Liver (tissue), 3 donors: ENCODE data around the gene SPTB.

Experiments
- RAD21 ChIP-seq, 2 donors: IDR thresholded peaks; 2 replicates each; pipeline ENCODE4 v1.6.1; 2016; ENCODE audit warnings: antibody characterized with exemption in 2 of 2, mild to moderate bottlenecking in 2 of 2
- TF ChIP-seq, protein P1 (sequence below): fragments of 150-350 bp; IDR thresholded peaks from 2 replicates; pipeline ENCODE4 v1.5.1; 2017; ENCODE audit warnings: improper control_type of control experiment, low read depth, low read length; ENCODE audit not compliant: missing input control
- donor health status: healthy.
- donor health status: healthy.

DNA sequence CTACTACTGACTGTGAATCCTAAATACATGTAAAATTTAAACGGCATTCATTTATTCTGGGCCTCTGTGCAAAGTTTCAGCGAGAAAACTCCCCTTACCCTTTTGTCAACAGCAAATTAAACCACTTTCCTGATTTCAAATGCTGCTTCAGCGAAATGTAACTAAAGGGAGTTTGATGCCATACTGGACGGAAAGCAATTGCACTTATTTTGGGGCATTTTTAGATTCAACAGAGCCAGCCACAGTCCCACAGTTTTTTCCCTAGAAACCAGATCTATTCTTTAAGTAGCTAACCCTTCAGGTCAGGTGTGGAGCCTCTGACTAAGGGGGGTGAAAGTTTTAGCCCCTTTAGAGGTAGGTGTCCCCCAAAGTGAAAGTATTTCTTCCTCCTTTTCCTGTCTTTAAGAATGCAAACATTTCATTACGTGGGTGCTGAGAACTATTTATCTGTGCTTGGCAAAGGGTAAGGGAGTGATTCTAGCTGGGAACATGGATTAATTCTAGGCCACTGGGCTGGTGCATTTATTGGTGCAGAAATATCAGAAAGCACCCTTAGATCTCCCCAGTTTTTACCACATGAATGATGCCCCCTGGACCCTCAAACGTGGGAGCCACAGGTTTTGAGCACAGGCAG, 72.7 kb downstream of the SPTB start:
- TF ChIP-seq RAD21 (IDR thresholded peaks at IDR 0.05) = no peak
- TF ChIP-seq, protein P1, sequence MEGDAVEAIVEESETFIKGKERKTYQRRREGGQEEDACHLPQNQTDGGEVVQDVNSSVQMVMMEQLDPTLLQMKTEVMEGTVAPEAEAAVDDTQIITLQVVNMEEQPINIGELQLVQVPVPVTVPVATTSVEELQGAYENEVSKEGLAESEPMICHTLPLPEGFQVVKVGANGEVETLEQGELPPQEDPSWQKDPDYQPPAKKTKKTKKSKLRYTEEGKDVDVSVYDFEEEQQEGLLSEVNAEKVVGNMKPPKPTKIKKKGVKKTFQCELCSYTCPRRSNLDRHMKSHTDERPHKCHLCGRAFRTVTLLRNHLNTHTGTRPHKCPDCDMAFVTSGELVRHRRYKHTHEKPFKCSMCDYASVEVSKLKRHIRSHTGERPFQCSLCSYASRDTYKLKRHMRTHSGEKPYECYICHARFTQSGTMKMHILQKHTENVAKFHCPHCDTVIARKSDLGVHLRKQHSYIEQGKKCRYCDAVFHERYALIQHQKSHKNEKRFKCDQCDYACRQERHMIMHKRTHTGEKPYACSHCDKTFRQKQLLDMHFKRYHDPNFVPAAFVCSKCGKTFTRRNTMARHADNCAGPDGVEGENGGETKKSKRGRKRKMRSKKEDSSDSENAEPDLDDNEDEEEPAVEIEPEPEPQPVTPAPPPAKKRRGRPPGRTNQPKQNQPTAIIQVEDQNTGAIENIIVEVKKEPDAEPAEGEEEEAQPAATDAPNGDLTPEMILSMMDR = no peak
